NB4 (cell line): ENCODE results near the gene MBOAT7.
"Not testable (repeated sequence)": the region's sequence is repeated elsewhere in the genome, so short reads cannot be mapped to it uniquely, and the experiment has no call there.

Experiments
- DNase-seq: peaks from one replicate; pipeline ENCODE4 v3.0.0; 2010; ENCODE audit warnings: low read depth
- H3K4me3 ChIP-seq: one replicate; pipeline ENCODE4 v1.5.1; 2011; ENCODE audit warnings: mild to moderate bottlenecking, low read depth, low read length, moderate library complexity
- MYC ChIP-seq: IDR thresholded peaks from 2 replicates; pipeline ENCODE4 v1.6.1; 2011; ENCODE audit warnings: low read depth, low read length
- POLR2A ChIP-seq: IDR thresholded peaks from 2 replicates; pipeline ENCODE4 v1.6.1; 2011; ENCODE audit warnings: mild to moderate bottlenecking; ENCODE audit not compliant: insufficient read length; ENCODE audit errors: extremely low read depth
- TF ChIP-seq, protein P1 (sequence below): IDR thresholded peaks from 2 replicates; pipeline ENCODE4 v1.6.1; 2011; ENCODE audit warnings: low read depth, low read length
- TF ChIP-seq, protein P2 (sequence below): IDR thresholded peaks from one replicate; pipeline ENCODE4 v1.5.1; 2012; ENCODE audit warnings: low read depth, low read length

Gene MBOAT7

DNA sequence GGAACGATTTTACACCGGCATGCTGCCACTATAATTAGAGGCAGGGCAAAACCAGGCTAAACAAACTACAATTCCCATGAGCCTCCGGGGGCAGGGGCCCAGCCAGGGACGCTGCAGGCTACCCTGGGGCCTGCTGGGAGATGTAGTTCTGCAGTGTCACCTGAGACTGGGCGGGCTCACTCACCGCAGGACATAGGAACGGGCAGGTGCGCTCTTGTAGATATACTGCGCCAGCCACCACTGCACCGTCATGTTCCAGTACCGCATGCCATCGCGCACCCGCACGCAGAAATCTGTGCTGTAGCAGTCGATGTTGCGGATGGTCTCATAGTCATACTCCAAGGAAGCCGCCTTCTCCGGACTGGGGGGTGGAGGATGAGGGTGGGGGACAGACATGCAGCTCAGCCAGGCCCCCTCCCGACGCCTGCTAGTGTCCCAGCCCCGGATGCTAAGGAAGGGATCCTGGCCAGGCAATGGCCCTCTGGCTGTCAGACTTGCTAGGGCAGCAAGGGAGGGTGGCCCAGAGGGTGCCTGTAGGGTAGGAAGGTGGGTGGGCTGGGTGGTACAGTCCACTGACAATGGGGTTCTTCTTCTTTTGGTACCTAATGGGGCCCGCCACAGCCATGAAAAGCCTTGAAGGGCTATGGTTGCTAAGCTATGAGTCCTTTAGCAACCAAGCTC lies 10.7 kb downstream of the MBOAT7 start:
- DNase-seq, result no peak
- TF ChIP-seq, protein P1, sequence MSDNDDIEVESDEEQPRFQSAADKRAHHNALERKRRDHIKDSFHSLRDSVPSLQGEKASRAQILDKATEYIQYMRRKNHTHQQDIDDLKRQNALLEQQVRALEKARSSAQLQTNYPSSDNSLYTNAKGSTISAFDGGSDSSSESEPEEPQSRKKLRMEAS, result no peak
- no peak for TF ChIP-seq MYC
- TF ChIP-seq, protein P2, sequence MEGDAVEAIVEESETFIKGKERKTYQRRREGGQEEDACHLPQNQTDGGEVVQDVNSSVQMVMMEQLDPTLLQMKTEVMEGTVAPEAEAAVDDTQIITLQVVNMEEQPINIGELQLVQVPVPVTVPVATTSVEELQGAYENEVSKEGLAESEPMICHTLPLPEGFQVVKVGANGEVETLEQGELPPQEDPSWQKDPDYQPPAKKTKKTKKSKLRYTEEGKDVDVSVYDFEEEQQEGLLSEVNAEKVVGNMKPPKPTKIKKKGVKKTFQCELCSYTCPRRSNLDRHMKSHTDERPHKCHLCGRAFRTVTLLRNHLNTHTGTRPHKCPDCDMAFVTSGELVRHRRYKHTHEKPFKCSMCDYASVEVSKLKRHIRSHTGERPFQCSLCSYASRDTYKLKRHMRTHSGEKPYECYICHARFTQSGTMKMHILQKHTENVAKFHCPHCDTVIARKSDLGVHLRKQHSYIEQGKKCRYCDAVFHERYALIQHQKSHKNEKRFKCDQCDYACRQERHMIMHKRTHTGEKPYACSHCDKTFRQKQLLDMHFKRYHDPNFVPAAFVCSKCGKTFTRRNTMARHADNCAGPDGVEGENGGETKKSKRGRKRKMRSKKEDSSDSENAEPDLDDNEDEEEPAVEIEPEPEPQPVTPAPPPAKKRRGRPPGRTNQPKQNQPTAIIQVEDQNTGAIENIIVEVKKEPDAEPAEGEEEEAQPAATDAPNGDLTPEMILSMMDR, result no peak
- no peak for TF ChIP-seq POLR2A

DNA sequence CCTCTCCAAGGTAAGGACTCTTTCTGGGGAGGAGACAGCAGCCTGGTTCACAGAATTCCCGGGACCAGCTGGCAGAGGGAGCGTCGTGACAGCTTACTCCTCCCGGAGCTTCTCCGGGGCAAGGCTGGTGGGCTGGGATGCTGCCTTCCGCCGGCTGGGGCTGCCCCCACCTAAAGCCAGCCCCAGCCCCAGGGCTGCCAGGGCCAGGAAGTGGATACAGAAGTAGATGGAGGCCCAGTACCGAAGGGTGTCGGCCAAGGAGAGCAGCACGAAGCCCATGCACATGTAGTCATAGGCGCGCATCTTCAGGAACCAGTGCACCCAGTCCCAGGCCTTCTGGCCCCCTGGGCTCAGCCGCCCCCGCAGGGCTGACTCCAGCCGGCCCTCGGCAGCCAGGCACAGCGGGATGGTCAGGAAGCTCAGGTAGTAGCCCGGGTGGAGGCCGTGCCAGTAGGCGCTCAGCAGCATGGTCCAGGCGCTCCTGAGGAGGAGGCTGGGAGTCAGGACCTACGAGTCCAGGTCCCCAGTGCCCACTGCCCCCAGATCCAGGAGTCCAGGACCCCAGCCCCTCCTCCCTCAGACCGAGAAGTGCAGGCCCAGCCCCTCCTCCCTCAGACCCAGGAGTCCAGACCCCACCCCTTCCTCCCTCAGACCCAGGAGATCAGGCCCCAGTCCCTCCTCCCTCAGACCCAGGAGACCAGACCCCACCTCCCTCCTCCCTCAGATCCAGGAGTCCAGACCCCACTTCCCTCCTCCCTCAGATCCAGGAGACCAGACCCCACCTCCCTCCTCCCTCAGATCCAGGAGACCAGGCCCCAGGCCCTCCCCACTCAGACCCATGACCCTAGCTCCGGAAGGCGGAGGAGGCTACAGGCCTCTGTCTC lies 15.2 kb downstream of the MBOAT7 start:
- TF ChIP-seq MYC, result no peak
- TF ChIP-seq, protein P1, result no peak
- no peak for DNase-seq
- H3K4me3 ChIP-seq, result no peak overlapping the region

More for the DNA sequence above, 10.7 kb downstream of the MBOAT7 start:
- H3K4me3 ChIP-seq, result no peak overlapping the region

DNA sequence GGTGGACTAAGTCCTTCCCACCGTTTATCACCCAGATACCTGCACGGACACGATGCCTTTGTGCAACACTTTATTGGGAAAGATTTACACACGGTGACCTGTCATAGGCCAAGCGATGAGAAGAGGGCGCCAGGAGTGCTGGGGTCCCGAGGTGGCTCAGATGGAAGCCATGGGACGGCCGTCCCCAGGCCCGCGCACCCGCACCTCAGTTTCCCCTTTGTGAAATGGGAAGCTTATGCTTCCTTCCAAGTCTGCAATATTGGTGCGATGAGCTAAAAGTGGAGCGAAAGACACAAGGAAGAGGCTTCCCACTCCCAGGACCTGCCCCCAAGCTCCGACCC lies 16.1 kb downstream of the MBOAT7 start:
- no peak for TF ChIP-seq MYC
- no peak for TF ChIP-seq POLR2A
- TF ChIP-seq, protein P2, result no peak
- TF ChIP-seq, protein P1, result no peak
- no peak for DNase-seq
- no peak overlapping the region for H3K4me3 ChIP-seq

DNA sequence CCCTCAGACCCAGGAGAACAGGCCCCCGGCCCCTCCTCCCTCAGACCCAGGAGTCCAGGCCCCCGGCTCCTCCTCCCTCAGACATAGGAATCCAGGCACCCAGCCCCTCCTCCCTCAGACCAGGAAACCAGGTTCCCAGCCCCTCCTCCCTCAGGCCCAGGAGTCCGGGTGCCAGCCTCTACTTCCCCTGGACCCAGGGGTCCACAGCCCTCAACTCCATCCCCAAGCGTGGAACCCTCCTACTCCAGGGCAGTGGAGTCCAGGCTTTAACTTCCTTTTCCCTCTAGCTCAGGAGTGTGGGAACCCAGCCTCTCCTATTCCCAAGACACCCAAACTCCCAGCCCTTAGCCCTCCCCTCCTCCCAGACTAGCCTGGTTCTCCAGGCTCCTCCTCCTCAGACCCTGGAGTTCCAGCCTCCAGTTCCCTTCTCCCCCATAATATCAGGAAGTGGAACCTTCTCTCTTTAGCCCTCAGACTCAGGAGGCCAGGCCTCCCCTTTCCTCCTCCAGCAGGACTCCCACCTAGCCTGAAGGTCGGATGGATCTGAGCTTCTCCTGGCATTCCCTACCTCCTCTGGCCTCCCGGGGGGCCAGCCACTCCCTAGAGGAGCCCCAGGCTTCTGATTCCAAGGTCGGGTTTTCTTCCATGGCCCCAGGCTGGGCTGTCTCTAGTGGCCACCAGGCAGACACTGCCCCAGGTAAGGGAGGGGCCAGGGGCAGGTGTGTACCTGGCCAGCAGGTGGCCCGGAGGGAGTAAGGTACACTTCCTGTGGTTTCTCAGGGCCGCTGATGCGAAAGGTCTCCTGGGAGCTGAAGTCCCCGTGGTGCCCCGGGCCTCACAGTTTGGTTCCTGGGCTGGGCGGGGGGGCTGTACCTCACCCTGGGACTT lies 16.7 kb downstream of the MBOAT7 start, which contains the start of gene TMC4:
Gene TMC4 (minus strand): TSS at position 690 of the 888 bp plus-strand sequence. CDS start 43 bp downstream, at position 647.
- no peak within 1 kb of the TSS for H3K4me3 ChIP-seq
- no peak for DNase-seq

GRCh38 chr19:54171736-54172431 lies 17.5 kb downstream of the MBOAT7 start:
- DNase-seq, H3K4me3 ChIP-seq: not testable (repeated sequence)

More for the DNA sequence above, 16.7 kb downstream of the MBOAT7 start, which contains the start of gene TMC4:
- TF ChIP-seq POLR2A (no peak), MYC (no peak)
- TF ChIP-seq, protein P1, result no peak

- H3K4me3 ChIP-seq, result no peak overlapping the region
- DNase-seq, result no peak
- TF ChIP-seq, protein P1, result no peak
- TF ChIP-seq MYC (no peak), POLR2A (no peak)
- TF ChIP-seq, protein P2, result no peak
These were observed 20.1 kb downstream of the MBOAT7 start for GRCh38 chr19:54169149-54169740.
